Smooth muscle cell (in vitro differentiated cells): ENCODE measurements around the gene ARL5B. TPM values are rescaled to one million over a fixed set of nuclear protein-coding genes. Genes with fewer than 3 reads are reported as not detected.
"Not testable (repeated sequence)": the region's sequence is repeated elsewhere in the genome, so short reads cannot be mapped to it uniquely, and the experiment has no call there.

ENCODE experiments used
- DNase-seq: peaks from one replicate; lab custom pipeline; 2025; ENCODE audit not compliant: unreplicated experiment; lab: John Stamatoyannopoulos, UW
- H2AFZ ChIP-seq: fragments of 200-600 bp; sonication (generic); 2 replicates; pipeline ENCODE4 v1.6.0; 2016; ENCODE audit warnings: antibody characterized with exemption, low read depth, mild to moderate bottlenecking
- H3F3A ChIP-seq: fragments of 200-600 bp; sonication (generic); 2 replicates; pipeline ENCODE4 v1.6.0; 2017; ENCODE audit warnings: antibody characterized with exemption, low read depth
- H3K27ac ChIP-seq: fragments of 200-600 bp; sonication (generic); 2 replicates; pipeline ENCODE4 v1.5.1; 2016; ENCODE audit warnings: low read depth, mild to moderate bottlenecking
- H3K27me3 ChIP-seq: fragments of 200-600 bp; sonication (generic); 2 replicates; pipeline ENCODE4 v1.6.1; 2016; ENCODE audit warnings: low read depth, mild to moderate bottlenecking
- H3K36me3 ChIP-seq: fragments of 200-600 bp; sonication (generic); 2 replicates; pipeline ENCODE4 v1.5.1; 2016; ENCODE audit warnings: low read depth
- H3K4me1 ChIP-seq: fragments of 200-600 bp; sonication (generic); 2 replicates; pipeline ENCODE4 v1.5.1; 2016; ENCODE audit warnings: low read depth
- H3K4me2 ChIP-seq: fragments of 200-600 bp; sonication (generic); 2 replicates; pipeline ENCODE4 v1.6.0; 2016; ENCODE audit warnings: mild to moderate bottlenecking
- H3K4me3 ChIP-seq: fragments of 200-600 bp; sonication (generic); 2 replicates; pipeline ENCODE4 v1.5.1; 2016; ENCODE audit warnings: mild to moderate bottlenecking
- H3K79me2 ChIP-seq: fragments of 200-600 bp; sonication (generic); 2 replicates; pipeline ENCODE4 v1.6.0; 2016; ENCODE audit warnings: low read depth, mild to moderate bottlenecking
- H3K9ac ChIP-seq: fragments of 200-600 bp; sonication (generic); 2 replicates; pipeline ENCODE4 v1.6.0; 2016; ENCODE audit warnings: low read depth
- H3K9me3 ChIP-seq: fragments of 200-600 bp; sonication (generic); replicated peaks from 2 replicates; pipeline ENCODE4 v1.5.1; 2016; ENCODE audit warnings: low read depth
- H4K20me1 ChIP-seq: fragments of 200-600 bp; sonication (generic); 2 replicates; pipeline ENCODE4 v1.6.0; 2016; ENCODE audit warnings: low read depth
- WGBS: methylation state at CpG from one replicate; pipeline ENCODE4 v1.1.7; 2016; ENCODE audit warnings: low lambda C conversion rate; 5-methylcytosine and 5-hydroxymethylcytosine counted together
- polyA plus RNA-seq: library from polyadenylated mRNA; unstranded; fragments of >200 nt; fragmentation: Nextera tagmentation; extraction: Ambion mirVana; gene quantifications from 2 replicates; pipeline ENCODE4 v1.2.1, GENCODE V29; 2016
- total RNA-seq: library from RNA; depleted of rRNA; stranded (reverse); fragments of >200 nt; gene quantifications from 2 replicates; pipeline ENCODE4 v1.2.3, GENCODE V29; 2014
- TF ChIP-seq, protein P1 (sequence below): fragments of 200-600 bp; sonication (generic); IDR thresholded peaks from 2 replicates; pipeline ENCODE4 v1.5.1; 2017; ENCODE audit warnings: borderline replicate concordance, mild to moderate bottlenecking, antibody characterized with exemption; ENCODE audit not compliant: insufficient read depth, poor library complexity, severe bottlenecking

The ARL5B gene
- total and polyA plus RNA-seq, 2 experiments from 2014 or later, result 12.9 to 80.9 TPM

DNA sequence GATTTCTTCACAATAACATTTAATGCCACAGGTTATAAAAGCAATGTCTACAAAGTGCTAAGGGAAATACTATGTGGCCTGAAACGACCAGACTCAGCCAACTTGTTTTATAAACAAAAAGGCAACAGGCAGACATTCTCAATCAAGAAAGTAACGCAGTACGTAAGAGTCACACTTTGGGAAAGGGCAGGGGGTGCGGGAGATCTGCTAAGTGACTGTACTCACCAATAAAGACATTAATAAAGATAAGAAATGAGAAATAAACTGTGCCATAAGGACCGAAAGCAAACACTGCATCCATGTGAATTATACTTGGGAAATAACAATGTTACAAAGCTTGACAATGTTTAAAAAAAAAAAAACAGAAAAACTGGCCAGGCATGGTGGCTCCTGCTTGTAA lies 33.3 kb upstream of the ARL5B start:
- no peaks in the 10 kb centered on the region for H3K9me3 ChIP-seq
- WGBS, result 25% methylated on average over 5 of the region's 5 CpGs
- H4K20me1 ChIP-seq, result no peaks in the 10 kb centered on the region
- peak overlapping the region; percentile 80 for H3K4me2 ChIP-seq
- no peaks in the 10 kb centered on the region for H3K79me2 ChIP-seq
- TF ChIP-seq, protein P1, sequence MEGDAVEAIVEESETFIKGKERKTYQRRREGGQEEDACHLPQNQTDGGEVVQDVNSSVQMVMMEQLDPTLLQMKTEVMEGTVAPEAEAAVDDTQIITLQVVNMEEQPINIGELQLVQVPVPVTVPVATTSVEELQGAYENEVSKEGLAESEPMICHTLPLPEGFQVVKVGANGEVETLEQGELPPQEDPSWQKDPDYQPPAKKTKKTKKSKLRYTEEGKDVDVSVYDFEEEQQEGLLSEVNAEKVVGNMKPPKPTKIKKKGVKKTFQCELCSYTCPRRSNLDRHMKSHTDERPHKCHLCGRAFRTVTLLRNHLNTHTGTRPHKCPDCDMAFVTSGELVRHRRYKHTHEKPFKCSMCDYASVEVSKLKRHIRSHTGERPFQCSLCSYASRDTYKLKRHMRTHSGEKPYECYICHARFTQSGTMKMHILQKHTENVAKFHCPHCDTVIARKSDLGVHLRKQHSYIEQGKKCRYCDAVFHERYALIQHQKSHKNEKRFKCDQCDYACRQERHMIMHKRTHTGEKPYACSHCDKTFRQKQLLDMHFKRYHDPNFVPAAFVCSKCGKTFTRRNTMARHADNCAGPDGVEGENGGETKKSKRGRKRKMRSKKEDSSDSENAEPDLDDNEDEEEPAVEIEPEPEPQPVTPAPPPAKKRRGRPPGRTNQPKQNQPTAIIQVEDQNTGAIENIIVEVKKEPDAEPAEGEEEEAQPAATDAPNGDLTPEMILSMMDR, result no peak
- peaks cover 13% of the 10 kb centered on the region for H3K4me1 ChIP-seq
- H3K27me3 ChIP-seq, result no peaks in the 10 kb centered on the region
- H2AFZ ChIP-seq, result peak overlapping the region; percentile 75
- no peak overlapping the region for H3K4me3 ChIP-seq
- no peak overlapping the region for H3K9ac ChIP-seq
- H3K36me3 ChIP-seq, result no peaks in the 10 kb centered on the region
- DNase-seq, result no peak
- peaks cover 12% of the 10 kb centered on the region for H3F3A ChIP-seq
- peak overlapping the region; percentile 89 for H3K27ac ChIP-seq

GRCh38 chr10:18627452-18628018 lies 31.7 kb upstream of the ARL5B start:
- H3K79me2 ChIP-seq, H3K27me3 ChIP-seq, DNase-seq, H4K20me1 ChIP-seq, H3K36me3 ChIP-seq, H3K9me3 ChIP-seq: not testable (repeated sequence)
- H3K27ac ChIP-seq, result peak overlapping the region; percentile 89
- WGBS, result 8% methylated on average over 24 of the region's 25 CpGs
- H3K4me3 ChIP-seq, result peak overlapping the region; percentile 64
- peaks cover 12% of the 10 kb centered on the region for H3F3A ChIP-seq
- H3K9ac ChIP-seq, result peak overlapping the region; percentile 83
- peak overlapping the region; percentile 80 for H3K4me2 ChIP-seq
- H2AFZ ChIP-seq, result peak overlapping the region; percentile 92
- H3K4me1 ChIP-seq, result peaks cover 13% of the 10 kb centered on the region

DNA sequence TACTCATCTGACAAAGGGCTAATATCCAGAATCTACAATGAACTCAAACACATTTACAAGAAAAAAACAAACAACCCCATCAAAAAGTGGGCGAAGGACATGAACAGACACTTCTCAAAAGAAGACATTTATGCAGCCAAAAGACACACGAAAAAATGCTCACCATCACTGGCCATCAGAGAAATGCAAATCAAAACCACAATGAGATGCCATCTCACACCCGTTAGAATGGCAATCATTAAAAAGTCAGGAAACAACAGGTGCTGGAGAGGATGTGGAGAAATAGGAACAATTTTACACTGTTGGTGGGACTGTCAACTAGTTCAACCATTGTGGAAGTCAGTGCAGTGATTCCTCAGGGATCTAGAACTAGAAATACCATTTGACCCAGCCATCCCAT lies 26.7 kb upstream of the ARL5B start:
- not testable (repeated sequence) for H3F3A ChIP-seq, H3K9me3 ChIP-seq, H3K4me1 ChIP-seq, H3K4me3 ChIP-seq, H4K20me1 ChIP-seq, H3K4me2 ChIP-seq, H3K79me2 ChIP-seq, H3K36me3 ChIP-seq, H2AFZ ChIP-seq, DNase-seq, H3K9ac ChIP-seq, H3K27ac ChIP-seq, H3K27me3 ChIP-seq
- 100% methylated on average over 3 of the region's 3 CpGs for WGBS

DNA sequence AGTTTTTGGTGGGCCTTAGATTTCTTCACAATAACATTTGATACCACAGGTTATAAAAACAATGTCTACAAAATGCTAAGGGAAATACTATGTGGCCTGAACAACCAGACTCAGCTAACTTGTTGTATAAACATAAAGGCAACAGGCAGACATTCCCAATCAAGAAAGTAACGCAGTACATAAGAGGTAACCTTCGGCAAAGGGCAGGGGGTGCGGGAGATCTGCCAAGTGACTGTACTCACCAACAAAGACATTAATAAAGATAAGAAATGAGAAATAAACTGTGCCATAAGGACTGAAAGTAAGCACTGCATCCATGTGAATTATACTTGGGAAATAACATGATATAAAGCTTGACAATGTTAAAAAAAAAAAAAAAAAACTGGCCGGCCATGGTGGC lies 23.2 kb upstream of the ARL5B start:
- H3K4me2 ChIP-seq, result no peak overlapping the region
- no peaks in the 10 kb centered on the region for H3K9me3 ChIP-seq
- TF ChIP-seq, protein P1, result no peak
- DNase-seq, result no peak
- no peaks in the 10 kb centered on the region for H3K4me1 ChIP-seq
- H2AFZ ChIP-seq, result no peak overlapping the region
- no peaks in the 10 kb centered on the region for H3K79me2 ChIP-seq
- H3K9ac ChIP-seq, result no peak overlapping the region
- H3K27me3 ChIP-seq, result no peaks in the 10 kb centered on the region
- H3K36me3 ChIP-seq, result no peaks in the 10 kb centered on the region
- no peaks in the 10 kb centered on the region for H3F3A ChIP-seq
- 94% methylated on average over 4 of the region's 4 CpGs for WGBS
- no peak overlapping the region for H3K27ac ChIP-seq
- H3K4me3 ChIP-seq, result no peak overlapping the region
- no peaks in the 10 kb centered on the region for H4K20me1 ChIP-seq

DNA sequence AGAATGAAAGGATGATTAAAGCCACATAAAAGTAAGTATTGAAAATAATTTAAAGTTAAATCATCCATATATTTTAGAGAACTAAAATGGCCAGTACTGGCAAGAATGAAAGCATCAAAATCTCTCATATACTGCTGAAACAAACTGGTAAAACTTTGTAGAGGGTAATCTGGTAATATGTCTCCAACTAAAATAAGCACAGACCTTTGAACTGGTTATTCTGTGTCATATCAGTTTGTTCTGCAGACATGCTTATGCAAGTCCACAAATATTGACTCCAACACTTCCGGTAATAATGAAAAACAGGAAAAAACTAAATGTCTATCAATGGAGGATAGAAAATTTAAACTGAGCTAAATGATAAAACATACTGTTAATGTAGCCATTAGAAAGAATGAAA lies 21.8 kb upstream of the ARL5B start:
- not testable (repeated sequence) for H3K9ac ChIP-seq, H3K79me2 ChIP-seq, DNase-seq, H2AFZ ChIP-seq, H3K27ac ChIP-seq, H4K20me1 ChIP-seq, H3K27me3 ChIP-seq, H3F3A ChIP-seq, H3K36me3 ChIP-seq, H3K9me3 ChIP-seq, H3K4me1 ChIP-seq, H3K4me2 ChIP-seq, H3K4me3 ChIP-seq
- WGBS, result 89% methylated on average over 1 of the region's 1 CpG

DNA sequence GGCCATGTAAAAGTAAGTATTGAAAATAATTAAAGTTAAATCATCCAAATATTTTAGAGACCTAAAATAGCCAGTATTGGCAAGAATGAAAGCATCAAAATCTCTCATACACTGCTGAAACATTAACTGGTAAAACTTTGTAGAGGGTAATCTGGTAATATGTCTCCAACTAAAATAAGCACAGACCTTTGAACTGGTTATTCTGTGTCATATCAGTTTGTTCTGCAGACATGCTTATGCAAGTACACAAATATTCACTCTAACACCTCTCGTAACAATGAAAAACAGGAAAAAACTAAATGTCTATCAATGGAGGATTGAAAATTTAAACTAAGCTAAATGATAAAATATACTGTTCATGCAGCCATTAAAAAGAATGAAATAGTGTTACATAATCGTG lies 19.5 kb upstream of the ARL5B start:
- not testable (repeated sequence) for H3K27ac ChIP-seq, H3K36me3 ChIP-seq, DNase-seq, H3K4me3 ChIP-seq, H3K4me1 ChIP-seq, H3K9me3 ChIP-seq, H4K20me1 ChIP-seq, H3K4me2 ChIP-seq, H3K27me3 ChIP-seq, H3K79me2 ChIP-seq, H3F3A ChIP-seq, H2AFZ ChIP-seq, H3K9ac ChIP-seq
- WGBS, result 96% methylated on average over 2 of the region's 2 CpGs
